GM21381 (cell line): ENCODE results near the gene SFMBT2.

Experiments
- ATAC-seq: cut with Tn5 transposase; IDR thresholded peaks from one replicate; pipeline ENCODE4 v1.9.1; 2021; ENCODE audit warnings: mild to moderate bottlenecking, moderate library complexity; ENCODE audit not compliant: unreplicated experiment

The SFMBT2 gene

DNA sequence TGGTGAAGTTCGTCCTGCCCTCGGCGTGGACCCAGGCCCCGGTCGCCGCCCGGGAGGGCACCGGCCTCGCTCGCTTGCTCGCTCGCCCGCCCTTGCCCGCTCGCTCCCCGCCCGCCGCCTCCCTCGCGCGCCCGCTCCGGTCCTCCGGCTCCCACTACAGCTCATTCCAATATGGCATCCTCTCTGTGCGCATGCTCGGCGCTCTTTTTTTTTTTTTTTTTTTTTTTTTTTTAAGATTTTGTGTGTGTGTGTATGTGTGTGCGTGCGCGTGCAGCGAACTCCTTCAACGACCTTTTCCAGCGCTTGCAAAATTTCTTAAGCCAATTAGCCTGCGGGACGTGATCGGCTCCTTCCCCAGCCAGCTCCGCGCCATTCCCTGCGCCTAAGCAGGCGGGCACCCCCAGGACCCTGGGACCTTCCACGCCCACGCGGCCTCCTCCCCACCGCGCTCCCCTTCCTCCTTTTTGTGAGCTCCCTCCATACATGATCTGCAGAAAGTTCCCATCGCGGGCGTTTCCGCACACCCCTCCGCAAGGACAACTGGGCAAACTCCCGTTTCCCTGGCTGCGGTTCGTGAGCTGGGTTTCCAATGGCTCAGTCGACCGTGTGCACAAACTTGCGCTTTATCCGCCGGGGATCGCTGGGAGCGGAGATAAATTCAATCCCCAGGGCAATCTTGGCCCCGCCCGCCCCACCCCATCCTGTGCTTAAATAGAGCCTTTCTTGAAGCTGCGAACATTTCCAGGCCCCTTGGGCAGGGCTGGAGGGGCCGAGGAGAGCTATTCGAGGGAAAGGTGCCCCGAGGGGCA, at the start of gene SFMBT2:
Gene SFMBT2, minus strand, starts transcription at position 173 of the 809 bp plus-strand sequence. CDS start 29,136 bp downstream, outside the sequence.
- peak; percentile 41 for ATAC-seq

DNA sequence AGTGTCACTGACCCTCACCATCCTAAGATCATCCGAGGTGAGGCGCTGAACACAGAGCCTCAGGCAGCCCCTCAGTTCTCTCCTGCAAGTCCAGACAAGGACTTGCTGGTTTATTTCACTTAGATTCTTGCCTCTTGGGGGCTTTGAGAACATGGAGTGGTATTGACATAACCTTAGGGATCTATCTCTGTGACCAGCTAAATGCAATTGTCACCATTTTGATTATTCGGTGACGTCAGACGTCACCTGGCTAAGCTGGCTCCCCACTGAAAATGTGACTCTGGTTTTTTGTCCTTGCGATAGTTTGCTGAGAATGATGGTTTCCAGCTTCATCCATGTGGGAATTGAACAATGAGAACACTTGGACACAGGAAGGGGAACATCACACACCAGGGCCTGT, 49.2 kb upstream of the SFMBT2 start:
- ATAC-seq = no peak

DNA sequence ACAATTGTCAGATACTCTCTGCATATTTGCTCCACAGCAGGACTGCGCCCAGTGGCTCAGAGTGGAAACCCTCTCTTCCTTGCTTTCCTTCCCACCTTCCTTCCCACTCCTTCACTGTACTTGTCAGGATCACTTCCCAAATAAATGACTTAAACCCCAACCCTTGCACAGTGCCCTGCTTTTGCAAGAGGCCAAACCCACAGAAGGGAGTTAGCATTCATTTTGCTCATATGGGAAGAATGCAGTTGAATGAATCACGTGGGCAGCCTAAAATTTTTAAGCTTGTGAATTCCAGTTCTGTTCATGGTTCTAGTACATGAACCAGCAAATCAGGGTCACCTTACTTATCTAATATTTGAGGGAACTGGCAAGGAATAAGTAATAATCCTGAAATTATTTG, 47.7 kb upstream of the SFMBT2 start:
- no peak for ATAC-seq

DNA sequence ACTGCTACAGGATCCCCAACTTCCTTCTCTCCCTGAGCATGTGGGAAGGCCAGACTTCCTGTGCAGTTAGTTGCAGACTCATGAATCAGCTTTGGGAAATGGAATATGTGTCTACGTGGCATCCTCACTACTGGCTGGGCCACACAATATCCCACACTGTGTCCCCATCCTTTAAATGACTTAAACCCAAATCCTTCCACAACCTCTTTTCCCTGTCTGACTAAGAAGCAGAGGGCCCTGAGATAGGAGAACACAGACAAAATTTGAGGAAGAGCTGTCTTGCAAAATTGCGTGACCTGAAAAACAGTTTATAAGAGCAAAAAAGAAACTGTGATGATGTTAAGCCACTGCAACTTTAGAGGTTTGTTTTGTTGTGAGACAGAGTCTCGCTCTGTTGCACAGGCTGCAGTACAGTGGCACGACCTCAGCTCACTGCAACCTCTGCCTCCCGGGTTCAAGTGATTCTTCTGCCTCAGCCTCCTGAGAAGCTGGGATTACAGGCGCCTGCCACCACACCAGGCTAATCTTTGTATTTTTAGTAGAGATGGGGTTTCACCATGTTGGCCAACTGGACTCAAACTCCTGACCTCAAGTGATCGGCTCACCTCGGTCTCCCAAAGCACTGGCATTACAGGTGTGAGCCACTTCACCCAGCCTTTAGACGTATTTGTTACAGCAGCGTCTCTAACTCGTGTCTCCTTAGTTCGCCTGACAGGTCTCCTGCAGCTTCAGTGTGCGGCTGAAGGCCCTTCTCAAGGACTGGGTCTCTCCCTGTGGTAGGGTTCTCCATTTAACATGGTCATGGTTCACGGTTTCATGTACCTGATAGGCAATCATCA, 46.9 kb upstream of the SFMBT2 start:
- peak; percentile 82 for ATAC-seq

DNA sequence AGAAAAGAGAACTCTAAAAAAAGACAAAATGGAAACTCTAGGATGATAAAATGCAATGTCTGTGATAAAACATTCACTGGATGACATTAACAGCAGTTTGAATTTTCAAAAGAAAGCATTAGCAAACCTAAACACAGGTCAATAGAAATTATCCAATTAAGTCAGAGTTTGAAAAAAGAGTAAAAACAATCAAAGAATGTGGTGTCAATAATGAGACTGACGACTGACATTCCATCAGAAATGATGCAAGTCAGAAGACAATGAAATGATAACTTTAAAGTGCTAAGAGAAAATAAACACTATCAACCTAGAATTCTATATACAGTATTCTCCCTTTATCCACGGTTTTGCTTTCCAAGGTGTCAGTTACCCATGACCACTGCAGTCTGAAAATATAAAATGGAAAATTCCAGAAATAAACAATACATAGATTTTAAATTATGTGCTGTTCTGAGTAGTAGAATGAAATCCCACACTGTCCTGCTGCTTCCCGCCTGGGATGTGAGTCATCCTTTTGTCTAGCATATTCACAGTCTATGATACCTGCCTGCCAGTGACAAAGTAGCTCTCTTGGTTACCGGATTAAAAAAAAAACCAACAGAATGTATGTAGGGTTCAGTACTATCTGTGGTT, 38.3 kb upstream of the SFMBT2 start:
- ATAC-seq = no peak

DNA sequence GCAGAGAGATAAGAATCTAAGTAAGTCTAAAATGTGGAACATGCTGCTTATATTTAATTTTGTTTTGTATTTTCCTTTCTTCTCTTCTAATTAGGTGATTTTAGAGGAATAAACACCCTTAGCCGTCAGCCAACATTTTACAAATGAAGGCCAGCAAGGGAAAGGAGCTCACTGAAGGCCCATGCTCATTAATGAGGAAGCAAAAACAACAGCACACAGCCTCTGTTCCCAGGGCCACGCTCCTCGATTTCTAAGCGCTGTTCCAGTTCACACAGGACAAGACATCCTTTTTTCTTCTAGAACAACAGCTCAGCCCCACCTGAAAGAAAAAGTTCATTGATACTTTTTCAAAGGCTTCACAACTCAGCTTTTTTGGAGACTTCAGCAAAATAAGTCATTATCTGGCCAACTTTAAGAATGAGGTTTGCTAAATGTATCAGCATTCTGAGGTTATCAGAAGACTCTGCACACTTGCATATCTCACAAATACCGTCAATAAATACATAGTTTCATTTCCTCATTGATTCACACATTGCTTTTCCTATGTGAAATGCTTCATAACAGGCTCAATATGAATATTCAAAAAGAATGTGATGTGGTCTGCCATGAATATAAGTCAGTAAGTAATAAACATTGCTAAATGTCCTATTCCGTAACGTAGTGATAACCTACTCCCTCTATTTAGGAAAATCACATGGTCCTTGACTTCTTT, 34.8 kb upstream of the SFMBT2 start:
- ATAC-seq = peak; percentile 78

DNA sequence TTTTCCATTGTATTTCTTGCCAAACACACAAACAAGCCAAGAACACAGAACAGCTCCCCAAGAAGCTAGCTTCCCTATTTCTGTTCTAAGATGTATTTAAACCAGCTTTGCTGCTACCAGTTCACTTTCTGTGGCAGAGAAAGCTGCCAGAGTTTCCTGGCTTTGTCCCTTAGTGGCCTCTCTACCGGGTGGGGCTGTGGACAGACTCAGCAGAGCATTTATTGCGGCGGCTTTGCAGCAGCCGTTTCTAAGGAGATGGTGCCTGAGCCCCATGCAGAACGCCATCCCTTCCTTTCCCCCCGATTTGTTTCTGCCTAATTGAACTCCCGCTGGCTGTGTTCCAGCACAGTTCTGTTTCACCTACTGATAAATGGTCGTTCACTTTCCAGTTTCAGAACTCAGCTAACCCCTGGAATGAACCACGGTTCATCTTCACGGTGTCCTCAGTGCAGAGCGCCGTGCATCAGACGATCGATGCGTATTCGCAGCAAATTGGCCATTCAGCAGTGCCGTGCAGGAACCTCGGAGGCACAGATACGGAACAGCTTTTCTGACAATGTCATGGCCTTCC, 33.8 kb upstream of the SFMBT2 start:
- no peak for ATAC-seq

DNA sequence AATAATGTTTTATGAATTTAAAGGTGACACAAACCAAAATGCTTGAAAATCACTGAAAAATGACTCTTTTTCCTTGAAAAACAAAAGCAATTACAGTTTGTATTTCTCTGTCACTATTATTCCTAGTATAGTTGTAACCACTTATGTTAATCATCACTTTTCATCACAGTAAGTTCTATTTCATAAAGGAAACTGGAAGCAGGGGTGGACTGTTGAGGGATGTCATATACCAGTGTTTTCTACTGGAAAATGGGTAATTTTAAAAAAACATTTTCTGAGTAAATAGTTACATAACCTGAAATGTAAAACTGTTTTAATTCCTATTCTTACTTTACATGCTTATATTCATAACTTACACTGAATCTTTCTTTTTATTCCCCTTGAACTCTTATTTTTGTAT, 32.2 kb upstream of the SFMBT2 start:
- no peak for ATAC-seq

DNA sequence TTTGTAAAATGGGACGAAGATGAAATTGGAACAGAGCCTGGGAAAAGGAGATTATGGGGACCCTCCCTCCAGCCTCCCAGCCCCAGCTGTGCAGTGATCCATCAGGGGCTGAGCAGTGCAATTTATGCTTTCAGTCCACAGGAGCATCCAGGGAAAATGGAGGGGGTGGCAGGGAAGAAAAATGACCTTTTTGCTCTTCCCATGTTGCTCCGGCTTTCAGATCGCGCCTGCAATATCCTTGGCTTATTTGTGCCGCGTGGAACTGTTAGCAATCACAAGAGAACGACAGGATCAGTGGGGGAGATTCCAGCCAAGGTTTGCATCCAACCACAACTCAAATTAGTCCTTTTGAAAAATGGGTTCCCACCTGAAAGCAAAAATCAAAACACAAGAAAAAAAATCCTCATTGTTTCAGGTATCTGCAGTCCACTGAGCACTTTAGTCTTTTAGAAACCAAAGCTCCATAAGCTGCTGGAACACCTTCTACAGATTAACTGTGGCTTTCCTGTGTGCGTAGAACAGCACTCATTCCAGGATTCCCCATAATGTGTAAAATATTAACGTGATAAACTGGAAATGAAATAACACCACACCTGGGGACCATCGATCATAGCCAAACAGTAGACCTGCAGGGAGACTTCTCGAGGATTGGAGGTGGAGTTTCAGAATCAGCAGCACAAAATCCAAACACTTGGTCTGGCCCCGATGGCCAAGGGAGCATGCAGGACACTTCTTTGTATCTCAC, 30.7 kb upstream of the SFMBT2 start:
- no peak for ATAC-seq

DNA sequence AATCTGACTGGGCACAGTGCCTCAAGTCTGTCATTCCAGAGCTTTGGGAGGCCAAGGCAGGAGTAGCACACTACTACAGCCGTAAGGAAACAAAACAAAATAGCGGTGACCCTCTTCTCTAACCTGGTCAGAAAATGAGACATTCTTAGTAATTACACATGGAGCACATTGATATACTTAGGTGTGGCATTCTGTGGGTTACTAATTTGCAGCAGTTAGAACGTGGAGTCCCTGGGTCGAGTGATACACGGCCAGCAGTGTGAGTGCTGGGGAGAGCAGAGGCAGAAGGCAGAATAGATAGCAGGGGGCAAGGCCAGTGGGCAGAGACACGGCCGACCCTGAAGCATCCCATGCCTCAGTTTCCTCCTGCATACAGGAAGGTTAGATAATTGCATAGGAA, 28.9 kb upstream of the SFMBT2 start:
- no peak for ATAC-seq

DNA sequence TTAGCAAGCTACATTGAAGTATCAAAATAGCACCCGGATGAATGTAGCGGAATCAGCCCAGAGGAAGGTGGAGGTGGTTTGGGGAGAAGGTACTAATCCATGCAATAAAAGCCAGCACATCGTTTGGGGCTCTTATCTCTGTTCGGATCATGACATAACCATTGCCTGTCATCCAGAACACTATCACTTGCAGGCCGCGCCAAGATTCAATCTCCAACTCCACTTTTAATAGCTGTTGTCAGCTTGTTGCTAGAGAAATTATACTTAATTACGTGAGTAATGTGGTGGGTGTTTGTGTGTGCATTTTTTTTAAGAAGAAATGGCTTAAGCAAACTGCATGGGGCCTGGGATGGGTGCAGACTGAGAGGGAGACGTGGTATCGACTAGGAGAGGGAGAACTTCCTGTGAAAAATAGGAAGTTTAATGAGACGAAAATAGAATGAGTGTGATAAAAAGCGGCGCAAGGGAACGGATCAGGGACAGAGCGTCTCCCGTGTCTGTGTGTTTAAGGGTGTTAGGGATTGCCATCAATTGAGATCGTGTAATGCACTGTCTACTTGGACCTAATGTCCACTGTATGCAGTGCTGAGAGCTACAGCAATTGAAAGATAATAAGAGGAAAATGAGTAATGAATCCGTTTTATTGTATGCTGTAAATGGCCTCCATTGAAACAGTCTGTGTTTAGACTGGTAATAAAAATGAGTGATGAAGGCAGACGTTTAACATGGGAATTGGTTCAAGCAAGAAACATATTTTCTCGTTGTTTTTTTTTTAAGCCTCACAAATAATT, 27.6 kb upstream of the SFMBT2 start:
- no peak for ATAC-seq

DNA sequence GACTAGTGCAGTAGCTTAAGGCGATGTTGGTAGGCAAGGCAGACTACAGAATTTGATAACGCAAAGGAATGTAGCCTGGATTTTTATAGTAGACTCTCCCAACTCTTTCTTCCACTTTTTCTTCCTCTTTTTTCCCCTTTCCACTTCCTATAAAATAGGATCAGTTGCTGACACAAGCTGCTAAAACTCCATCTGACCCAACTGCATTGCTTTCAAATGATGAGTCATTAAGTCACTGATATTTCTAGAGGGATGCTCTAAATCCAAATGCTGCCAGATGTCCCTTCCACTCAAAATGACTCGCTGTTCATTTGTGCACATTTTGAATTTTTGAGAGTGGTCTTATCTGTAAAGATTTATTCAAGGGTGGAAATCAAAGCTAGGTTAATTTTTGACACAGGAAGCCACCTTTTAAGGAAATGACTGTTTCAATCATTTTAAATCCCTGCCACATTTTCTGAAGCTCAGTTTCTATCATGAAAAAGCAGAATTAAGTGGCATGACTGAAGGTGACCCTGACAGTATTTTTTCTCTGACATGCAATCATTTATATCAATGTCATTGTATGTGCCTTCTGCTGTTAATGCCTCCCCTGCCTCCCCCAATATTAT, 25.8 kb upstream of the SFMBT2 start:
- no peak for ATAC-seq

DNA sequence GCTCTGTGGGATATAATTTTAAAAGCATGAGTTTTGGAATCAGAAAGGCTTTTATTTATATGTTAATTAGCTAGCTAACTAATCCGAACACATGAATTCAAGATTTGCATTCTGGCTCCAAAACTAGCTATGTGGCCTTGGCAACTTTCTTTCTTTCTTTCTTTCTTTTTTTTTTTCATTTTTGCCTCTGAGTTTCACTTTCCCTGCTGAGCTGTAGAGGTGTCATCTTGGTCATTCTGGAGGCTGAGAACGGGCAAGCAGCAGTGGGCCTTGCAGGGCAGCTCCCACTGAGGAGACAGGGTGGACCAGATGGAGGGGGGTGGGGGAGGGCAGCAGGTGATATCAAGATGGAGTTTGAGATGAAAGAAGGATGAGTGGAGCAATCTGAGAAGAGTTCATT, 24.8 kb upstream of the SFMBT2 start:
- ATAC-seq = no peak

DNA sequence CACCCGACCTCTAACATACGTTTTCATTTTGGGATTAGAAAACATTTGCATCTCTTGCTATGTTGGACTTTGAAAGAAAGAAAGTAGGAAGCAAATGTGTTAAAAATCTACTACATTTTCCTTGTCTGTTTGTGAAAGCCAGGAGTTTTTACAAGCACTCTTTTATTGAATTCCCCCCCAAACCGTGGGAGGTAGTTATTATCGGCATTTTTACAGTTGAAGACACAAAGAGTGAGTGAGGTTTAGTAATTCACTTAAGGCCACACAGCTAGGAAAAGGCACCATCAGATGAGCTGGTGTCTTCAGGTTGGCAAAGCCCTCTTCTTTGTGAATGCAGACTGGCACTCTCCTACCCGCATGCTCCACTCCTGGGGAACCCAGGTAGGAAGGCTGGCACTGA, 23.5 kb upstream of the SFMBT2 start:
- no peak for ATAC-seq

DNA sequence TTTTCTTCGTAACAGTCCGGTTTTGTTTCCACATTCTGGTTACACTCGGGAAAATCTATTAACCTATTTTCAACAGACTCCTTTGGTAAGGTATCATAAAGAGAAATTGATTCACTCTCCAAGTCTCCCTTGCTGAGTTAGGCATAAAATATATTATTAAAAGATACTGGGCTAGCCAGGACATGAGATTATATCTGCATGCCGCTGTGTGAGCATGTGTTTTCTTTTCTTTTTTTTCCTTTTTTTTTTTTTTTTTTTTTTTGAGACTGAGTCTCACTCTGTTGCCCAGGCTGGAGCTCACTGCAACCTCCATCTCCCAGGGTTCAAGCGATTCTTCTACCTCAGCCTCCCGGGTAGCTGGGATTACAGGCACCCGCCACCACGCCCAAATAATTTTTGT, 23.0 kb upstream of the SFMBT2 start:
- ATAC-seq = no peak

DNA sequence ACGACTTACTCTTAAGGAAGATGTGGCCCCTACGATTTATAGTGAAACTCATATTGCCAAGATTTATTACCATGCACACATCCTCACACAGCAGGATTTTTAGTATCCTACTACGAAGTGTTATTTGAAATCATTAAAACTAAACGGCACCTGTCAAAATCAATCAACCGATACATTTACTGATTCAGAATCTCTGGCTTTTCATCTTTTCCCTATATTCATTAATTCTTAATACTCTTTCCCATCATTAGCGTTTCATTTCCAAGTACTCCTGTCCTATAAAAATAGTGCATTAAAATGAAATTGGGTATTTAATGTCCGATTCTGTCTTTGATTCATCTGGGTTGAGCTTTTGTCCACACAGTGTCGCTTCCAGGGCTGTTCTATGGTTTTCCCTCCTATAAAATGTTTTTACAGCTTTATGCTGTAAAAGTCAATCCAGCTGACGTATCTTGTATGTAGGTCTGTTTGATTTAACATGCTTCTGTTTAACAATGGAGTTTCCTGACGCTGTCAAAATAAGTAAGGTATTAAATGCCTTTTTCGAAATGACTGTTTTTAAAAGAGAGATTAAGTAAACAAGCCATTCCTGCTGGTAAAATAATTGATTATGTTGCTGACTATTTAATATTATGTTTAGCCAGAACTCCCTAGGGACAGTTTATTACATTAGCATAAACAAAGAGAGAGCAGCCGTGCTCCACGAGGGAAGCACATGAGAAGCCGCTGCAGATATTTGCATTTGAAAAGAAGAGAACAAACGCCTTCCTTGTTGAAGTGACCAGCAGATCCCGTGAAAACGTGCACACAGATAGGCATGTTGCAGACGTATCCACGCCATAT, 22.3 kb upstream of the SFMBT2 start:
- ATAC-seq = no peak

DNA sequence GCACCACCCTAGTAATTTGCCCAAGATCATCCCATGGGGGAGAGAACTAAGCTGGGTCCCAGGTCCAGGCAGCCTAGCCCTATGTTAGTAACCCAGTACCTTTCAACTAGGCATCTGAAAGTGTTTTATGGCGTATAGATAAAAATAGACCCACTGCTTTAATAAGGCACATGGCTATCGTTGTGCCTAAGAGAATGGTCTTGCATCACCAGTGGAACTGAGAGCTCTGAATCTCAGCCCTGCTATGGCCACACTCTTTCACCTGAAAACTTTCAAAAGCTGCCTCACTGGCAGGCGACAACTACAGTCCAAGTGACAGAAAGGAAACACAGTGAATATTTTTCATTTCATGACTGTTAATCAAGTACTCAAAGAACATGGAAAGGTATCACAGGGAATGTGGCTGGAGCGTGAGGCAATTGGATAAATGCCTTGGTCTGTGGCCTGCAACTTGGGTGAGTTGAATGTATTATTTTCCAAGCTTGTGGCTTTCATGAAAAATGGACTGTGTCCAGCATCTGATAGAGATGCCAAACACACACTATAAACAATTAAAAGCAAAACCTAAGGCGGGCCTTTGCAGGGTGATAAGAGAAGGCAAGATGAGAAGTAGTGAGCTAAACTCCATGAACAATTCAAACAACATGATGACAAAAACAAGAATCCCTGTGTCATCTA, 18.0 kb upstream of the SFMBT2 start:
- ATAC-seq = no peak
